ENCODE data around the gene FADS3.

Gene FADS3

GRCh38 chr11:61854966-61855714 is 36.2 kb downstream of the FADS3 start:
- no peak for DNase-seq

- no peak for DNase-seq
Observed at GRCh38 chr11:61854206-61854895, 37.0 kb downstream of the FADS3 start.

- no peak for DNase-seq
Observed at GRCh38 chr11:61853698-61854169, 37.6 kb downstream of the FADS3 start.

GRCh38 chr11:61851900-61852295 is 39.4 kb downstream of the FADS3 start:
- DNase-seq, result no peak

- no peak for DNase-seq
Observed at GRCh38 chr11:61851113-61851899, 40.0 kb downstream of the FADS3 start.

GRCh38 chr11:61850687-61851086 is 40.7 kb downstream of the FADS3 start:
- no peak for DNase-seq

GRCh38 chr11:61848631-61849030 is 42.7 kb downstream of the FADS3 start:
- DNase-seq, result no peak

- no peak for DNase-seq
Observed at GRCh38 chr11:61847914-61848581, 43.3 kb downstream of the FADS3 start.

GRCh38 chr11:61846362-61847020 is 44.9 kb downstream of the FADS3 start:
- no peak for DNase-seq

- no peak for DNase-seq
Observed at GRCh38 chr11:61844909-61845565, 46.3 kb downstream of the FADS3 start.

- DNase-seq, result no peak
Observed at GRCh38 chr11:61842528-61842820, 48.9 kb downstream of the FADS3 start.

- DNase-seq, result no peak
Observed at GRCh38 chr11:61841636-61842527, 49.5 kb downstream of the FADS3 start.

GRCh38 chr11:61840371-61840770 is 51.0 kb downstream of the FADS3 start:
- no peak for DNase-seq

- no peak for DNase-seq
Observed at GRCh38 chr11:61839742-61840141, 51.6 kb downstream of the FADS3 start.

- DNase-seq, result no peak
Observed at GRCh38 chr11:61838921-61839320, 52.4 kb downstream of the FADS3 start.

GRCh38 chr11:61838501-61838900 is 52.8 kb downstream of the FADS3 start:
- DNase-seq, result no peak

GRCh38 chr11:61837411-61838005 is 53.8 kb downstream of the FADS3 start:
- no peak for DNase-seq

- no peak for DNase-seq
Observed at GRCh38 chr11:61836193-61836592, 55.2 kb downstream of the FADS3 start.

GRCh38 chr11:61834278-61835048 is 56.9 kb downstream of the FADS3 start:
- DNase-seq, result peak; percentile 75

GRCh38 chr11:61833926-61834277 is 57.4 kb downstream of the FADS3 start:
- no peak for DNase-seq

All from NCI-H2029 (cell line).